GM12874 (cell line): ENCODE data around the gene ACY1.

Experiments used
- TF ChIP-seq, protein P1 (sequence below): IDR thresholded peaks from 2 replicates; pipeline ENCODE4 v1.5.1; 2011; ENCODE audit warnings: low read depth, mild to moderate bottlenecking, control low read depth, low read length, moderate library complexity; ENCODE audit not compliant: insufficient read depth

Gene ACY1

DNA sequence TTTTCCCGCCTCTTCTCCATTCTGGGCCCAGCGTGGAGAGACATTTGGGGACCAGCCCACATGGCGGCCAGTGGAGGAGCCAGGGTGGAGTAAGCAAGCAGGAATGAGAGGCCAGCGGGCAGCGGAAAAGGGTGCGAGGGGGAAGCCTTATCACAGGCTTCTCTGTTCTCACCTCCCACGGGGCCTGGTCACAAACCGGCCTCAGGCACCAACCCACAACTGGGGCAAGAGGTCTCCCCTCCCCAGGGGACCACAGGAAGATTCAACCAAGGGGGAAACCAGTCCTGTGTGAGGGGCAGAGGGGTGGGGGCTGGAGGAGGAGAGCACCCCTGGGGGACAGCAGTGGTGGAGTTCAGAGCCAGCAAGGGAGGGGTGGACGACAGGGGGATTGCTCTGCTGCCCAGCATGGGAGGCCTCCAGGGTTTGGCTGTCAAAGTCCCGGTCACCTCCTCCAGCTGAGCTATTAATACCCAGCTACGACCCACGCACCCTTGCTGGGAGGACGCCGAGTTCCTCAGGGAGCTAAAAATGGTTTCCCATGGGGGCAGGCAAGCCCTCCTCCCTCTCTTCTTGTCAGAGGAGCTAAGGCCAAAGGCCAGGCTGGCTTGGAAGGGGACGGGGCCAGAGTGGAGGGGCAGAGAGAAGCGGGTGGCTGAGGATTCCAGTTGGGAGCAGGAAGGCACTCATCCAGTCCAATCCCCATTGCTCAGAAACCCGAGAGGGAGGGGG lies 36.2 kb downstream of the ACY1 start:
- TF ChIP-seq, protein P1, sequence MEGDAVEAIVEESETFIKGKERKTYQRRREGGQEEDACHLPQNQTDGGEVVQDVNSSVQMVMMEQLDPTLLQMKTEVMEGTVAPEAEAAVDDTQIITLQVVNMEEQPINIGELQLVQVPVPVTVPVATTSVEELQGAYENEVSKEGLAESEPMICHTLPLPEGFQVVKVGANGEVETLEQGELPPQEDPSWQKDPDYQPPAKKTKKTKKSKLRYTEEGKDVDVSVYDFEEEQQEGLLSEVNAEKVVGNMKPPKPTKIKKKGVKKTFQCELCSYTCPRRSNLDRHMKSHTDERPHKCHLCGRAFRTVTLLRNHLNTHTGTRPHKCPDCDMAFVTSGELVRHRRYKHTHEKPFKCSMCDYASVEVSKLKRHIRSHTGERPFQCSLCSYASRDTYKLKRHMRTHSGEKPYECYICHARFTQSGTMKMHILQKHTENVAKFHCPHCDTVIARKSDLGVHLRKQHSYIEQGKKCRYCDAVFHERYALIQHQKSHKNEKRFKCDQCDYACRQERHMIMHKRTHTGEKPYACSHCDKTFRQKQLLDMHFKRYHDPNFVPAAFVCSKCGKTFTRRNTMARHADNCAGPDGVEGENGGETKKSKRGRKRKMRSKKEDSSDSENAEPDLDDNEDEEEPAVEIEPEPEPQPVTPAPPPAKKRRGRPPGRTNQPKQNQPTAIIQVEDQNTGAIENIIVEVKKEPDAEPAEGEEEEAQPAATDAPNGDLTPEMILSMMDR, result no peak

DNA sequence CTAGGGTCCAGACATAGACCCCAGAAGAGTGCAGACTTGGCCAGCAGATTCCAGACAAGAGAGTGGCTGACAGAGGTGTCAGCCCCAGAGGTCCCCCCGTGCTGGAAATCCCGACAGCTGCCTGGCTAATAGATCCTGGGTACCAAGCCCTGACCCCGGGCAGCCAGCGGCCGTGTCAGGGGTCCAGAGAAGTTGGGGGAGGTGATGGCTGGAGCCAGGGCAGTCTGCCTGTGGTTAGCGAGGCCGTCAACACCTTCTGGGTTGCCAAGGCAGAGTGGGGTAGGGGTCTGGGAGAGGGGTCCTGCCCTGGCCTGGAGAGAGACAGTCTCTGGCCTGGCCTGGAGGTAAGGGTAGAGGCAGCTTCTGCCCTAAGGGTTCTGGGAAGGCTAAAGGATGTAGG lies 37.5 kb downstream of the ACY1 start:
- TF ChIP-seq, protein P1, result no peak

DNA sequence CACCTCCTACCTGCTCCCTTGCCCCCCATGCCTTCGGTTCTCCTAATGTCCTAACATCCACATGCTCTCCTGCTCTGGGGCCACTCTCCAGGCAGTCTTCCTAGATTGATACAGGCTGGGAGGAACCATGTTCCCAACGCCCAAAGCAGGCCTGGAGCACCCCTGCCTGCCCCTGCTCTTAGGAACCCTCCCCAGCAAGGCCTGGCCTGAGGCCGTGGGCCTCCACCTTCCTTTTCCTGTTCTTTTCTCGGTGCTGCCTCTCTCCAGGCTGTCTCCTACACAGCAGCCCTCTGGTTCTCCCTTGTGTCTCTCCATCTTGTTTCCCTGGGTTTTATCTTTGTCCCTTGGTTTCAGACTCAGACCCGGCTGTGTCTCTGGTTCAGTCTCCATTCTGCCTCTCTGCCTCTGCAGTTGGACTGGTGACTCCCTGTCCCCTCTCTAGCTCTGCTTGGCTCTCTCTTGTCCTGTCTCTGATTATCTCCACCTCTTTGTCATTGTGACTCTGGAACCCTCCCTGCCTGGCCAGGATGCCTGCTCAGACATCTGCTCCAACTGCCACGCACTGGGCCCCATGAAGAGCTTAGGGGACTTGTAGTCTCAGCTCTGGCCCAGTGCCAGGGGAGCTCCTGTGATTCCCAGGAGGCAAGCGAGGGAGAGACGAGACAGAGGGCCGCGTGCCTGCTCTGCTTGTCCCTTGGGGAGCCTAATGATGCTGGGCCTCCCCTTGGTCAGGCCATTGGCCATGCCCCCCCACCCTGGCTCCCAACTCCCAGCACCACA lies 38.3 kb downstream of the ACY1 start:
- TF ChIP-seq, protein P1, result no peak

DNA sequence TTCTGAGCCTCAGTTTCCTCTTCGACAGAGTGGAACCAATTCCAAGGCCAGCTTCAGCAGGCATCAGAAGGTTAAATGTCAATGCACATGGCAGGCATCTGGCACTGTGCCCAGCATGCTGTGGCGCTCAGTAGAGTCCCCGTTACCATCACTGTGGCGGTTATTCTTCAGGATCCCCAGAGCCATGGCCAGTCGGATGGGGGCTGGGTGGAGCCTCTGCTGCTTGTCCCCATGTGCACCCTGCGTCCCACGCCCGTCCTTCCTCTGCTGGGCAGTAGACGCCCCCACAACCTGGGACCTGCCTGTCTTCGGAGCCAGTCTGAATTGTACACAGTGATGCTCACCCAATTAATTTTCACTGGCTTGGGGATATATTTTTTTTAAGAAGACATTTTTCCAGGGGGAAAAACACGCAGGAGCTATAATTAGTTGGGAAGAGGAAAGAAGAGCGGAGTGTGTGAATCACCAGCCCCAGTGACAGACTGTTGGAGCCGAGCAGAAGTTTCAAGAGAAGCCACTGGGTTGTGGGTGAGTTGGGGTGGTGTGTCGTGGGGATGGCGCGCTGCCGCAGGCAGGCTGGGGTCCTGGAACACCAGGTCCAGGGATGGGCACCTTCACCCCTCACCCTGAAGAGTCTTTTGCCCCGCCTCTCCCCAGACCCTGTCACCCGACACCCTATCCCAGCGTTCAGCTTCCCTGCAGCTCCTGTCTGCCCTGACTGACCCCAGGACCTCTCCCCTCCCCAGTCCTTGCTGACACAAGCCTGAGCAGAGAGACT lies 39.2 kb downstream of the ACY1 start:
- TF ChIP-seq, protein P1, result no peak

DNA sequence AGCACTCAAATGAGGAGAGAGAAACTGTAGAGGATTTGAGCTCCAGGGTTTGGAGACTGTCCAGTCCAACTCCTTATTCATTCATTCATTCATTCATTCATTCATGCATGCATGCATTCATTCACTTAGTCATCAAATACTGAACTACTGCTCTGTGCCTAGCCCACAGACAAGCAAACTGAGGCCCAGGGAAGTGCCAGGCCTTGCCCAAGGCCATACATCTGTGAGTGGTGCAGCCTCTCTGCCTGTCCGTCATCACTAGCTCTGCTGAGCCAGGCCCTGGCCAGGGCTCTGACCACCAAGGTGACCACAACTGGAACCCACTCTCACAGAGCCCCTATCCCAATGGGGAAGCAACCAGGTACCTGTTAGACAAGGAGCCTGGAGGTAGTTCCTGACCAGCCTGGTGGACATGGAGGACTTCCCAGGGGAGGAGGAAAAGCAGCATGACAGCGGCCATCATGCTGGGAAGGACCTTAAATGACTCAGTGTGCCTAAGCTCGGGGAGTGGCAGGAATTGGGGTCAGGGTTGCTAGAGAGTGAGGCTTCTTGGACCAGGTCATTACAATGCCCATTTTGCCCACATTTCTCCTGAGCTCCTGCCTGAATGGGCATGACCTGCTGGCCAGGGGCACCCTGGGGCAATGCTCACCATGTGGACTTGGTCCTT lies 39.9 kb downstream of the ACY1 start:
- TF ChIP-seq, protein P1, result no peak

DNA sequence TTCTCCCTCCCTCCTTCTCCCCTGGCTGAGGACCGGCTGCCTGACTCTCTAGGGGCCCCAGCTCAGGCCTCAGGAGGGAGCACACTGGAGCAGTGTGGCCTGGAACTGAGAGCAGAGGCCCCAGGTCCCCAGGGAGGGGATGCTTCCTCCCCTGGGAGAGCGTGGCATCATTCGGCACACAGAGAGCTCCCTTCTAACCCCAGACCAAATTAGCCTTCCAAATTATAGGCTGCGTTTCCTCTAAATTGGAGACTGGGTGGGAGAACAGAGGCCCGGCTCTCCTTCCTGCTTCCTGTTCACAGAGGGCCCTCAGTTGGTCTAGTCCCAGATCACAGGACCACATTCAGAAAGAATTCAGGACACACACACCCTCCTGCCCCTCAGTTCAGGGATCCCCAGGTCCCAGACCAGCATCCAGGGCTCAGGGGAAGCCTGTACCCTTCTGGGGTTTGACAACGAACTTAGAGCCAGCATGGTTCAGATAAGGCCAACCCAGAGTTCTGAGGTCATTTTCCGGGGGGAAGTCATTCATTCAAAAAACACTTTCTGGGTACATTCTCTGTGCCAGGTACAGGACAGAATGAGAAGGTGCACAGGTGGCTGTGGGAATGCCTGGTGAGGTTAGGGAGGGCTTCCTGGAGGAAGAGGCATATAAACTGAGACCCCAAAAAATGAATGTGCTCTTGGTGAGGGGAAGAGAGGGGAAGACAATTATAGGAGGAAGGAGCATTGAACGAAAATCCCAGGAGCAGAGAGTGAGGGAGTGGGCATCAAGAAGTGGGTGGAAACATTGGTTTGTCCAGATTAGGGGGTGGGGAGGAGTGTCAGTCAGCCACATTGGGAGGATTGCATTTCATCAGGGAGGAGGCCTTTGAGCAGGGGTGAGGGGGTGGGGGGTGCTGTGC lies 40.8 kb downstream of the ACY1 start:
- TF ChIP-seq, protein P1, result no peak
